Adrenal gland (tissue), 12 donors: Measurements from ENCODE around the gene PHC2. TPM values are rescaled to one million over a fixed set of nuclear protein-coding genes. Genes with fewer than 3 reads are reported as not detected.
"Not testable (repeated sequence)": the region's sequence is repeated elsewhere in the genome, so short reads cannot be mapped to it uniquely, and the experiment has no call there.

Experiments used
- DNase-seq, 7 donors: peaks; one replicate each; pipeline ENCODE4 v3.0.0-alpha.2; 2019 to 2020
- H3K27ac ChIP-seq, 5 donors: fragments of 200-600 bp; sonication (generic) in 4 of 5; 1 replicate in 3 of 5; 2 replicates in 2 of 5; pipeline versions ENCODE4 v1.5.1 to v1.8.0; 2016 to 2020; ENCODE audit warnings: mild to moderate bottlenecking in 1 of 5
- H3K27me3 ChIP-seq: fragments of 200-600 bp; 2 replicates; pipeline ENCODE4 v1.8.0; 2021
- H3K36me3 ChIP-seq, 2 donors: fragments of 200-600 bp; replicated peaks in 1 of 2; 1 replicate in 1 of 2; 2 replicates in 1 of 2; pipeline versions ENCODE4 v1.5.1 to v1.8.0; 2018 to 2022
- H3K4me1 ChIP-seq, 2 donors: fragments of 200-600 bp; replicated peaks in 1 of 2; 1 replicate in 1 of 2; 2 replicates in 1 of 2; pipeline versions ENCODE4 v1.5.1 to v1.8.0; 2018 to 2021
- H3K4me3 ChIP-seq, 4 donors: fragments of 200-600 bp; sonication (generic) in 3 of 4; one replicate each; pipeline ENCODE4 v1.5.1; 2016 to 2018
- H3K9me3 ChIP-seq, 3 donors: fragments of 200-600 bp; sonication (generic) in 1 of 3; replicated peaks in 1 of 3; 1 replicate in 2 of 3; 2 replicates in 1 of 3; pipeline versions ENCODE4 v1.5.1 to v1.8.0; 2016 to 2021
- CTCF ChIP-seq, 6 experiments: fragments of 450-650 bp in 4 of 6; fragments of 200-600 bp in 2 of 6; sonication (generic) in 1 of 6; IDR thresholded peaks; 1 replicate in 5 of 6; 2 replicates in 1 of 6; pipeline versions ENCODE4 v1.5.1 to v1.8.0; 2016 to 2021; ENCODE audit warnings: antibody characterized with exemption in 6 of 6, mild to moderate bottlenecking in 2 of 6, moderate library complexity in 1 of 6
- POLR2A ChIP-seq, 2 donors: fragments of 450-650 bp; IDR thresholded peaks; one replicate each; pipeline ENCODE4 v1.6.1; 2017; ENCODE audit warnings: antibody characterized with exemption in 2 of 2, mild to moderate bottlenecking in 2 of 2, moderate library complexity in 1 of 2
- WGBS, 4 donors: extraction: QIAGEN DNeasy Blood & Tissue Kit in 2 of 4; methylation state at CpG; one replicate each; pipeline versions ENCODE4 v1.1.5 to v1.1.7; 2013 to 2017; 5-methylcytosine and 5-hydroxymethylcytosine counted together
- intact Hi-C, 2 donors: fragments of 100-400 bp; cut with DNase I; formaldehyde crosslinking; loops; one replicate each; pipeline versions ENCODE4 v1.14.1 to v1.15.0; 2022 to 2023
- polyA plus RNA-seq, 3 donors: library from polyadenylated mRNA; stranded (reverse); fragments of 200-250 nt in 2 of 3; fragments of 350-450 nt in 1 of 3; fragmentation: Illumina TruSeq in 1 of 3; extraction: RNeasy Lipid Tissue Mini Kit (QIAGEN cat#74804) in 1 of 3; gene quantifications; one replicate each; pipeline ENCODE4 v1.2.3, GENCODE V29; 2013 to 2014
- total RNA-seq, 9 donors: library from RNA; depleted of rRNA in 4 of 9; stranded (reverse); fragments of >200 nt in 4 of 9; fragments of 120-200 nt in 1 of 9; fragmentation: NEBNext Ultra II Directional in 1 of 9; extraction: Animal tissue kit (Norgen Biotek cat#: 25700) in 1 of 9; gene quantifications; one replicate each; pipeline versions ENCODE4 v1.1.0 to v1.2.4, GENCODE V29; 2013 to 2023
- donor health status: healthy with polysubstance abuse.
- donor health status: Bipolar disorder and iron deficiency.
- donor health status: DM: yes; HTN: yes; CAD: no.
- donor health status: DM: no; HTN: no; CAD: no.
- donor health status: DM: no; HTN: no; CAD: no.
- donor health status: DM: yes; HTN: yes; CAD: no.

The PHC2 gene
- total and polyA plus RNA-seq, 12 donors: 24.9 to 164 (median 112) TPM

GRCh38 chr1:33294071-33295010 lies 136.6 kb downstream of the PHC2 start:
- no peaks in the 10 kb centered on the region for H3K27me3 ChIP-seq
- DNase-seq: peak in 1 of 7 donors; percentile 11
- TF ChIP-seq CTCF (IDR thresholded peaks at IDR 0.05) (no peak), POLR2A (IDR thresholded peaks at IDR 0.05) (no peak)
- no peaks in the 10 kb centered on the region for H3K9me3 ChIP-seq
- intact Hi-C loops: loop anchor here (2.0 to 10.0 kb wide), 4 partner anchors 70 to 173 kb away; no protein-coding TSS in a partner anchor
- H3K27ac ChIP-seq: peak overlapping the region in 1 of 5 donors; percentile 32
- WGBS, 4 donors: 78 to 89% (median 83%) methylated on average over 8 to 13 of the region's 13 CpGs
- peaks cover 0 to 24% of the 10 kb centered on the region in 2 donors for H3K36me3 ChIP-seq
- H3K4me3 ChIP-seq: no peak overlapping the region
- peaks cover 0 to 10% of the 10 kb centered on the region in 2 donors for H3K4me1 ChIP-seq

- peaks cover 0 to 4% of the 10 kb centered on the region in 2 donors for H3K4me1 ChIP-seq
- H3K4me3 ChIP-seq: no peak overlapping the region
- TF ChIP-seq POLR2A (IDR thresholded peaks at IDR 0.05) (no peak), CTCF (IDR thresholded peaks at IDR 0.05) (no peak)
- 69 to 82% (median 72%) methylated on average over 12 to 13 of the region's 13 CpGs for WGBS, 4 donors
- peaks cover 0 to 19% of the 10 kb centered on the region in 2 donors for H3K36me3 ChIP-seq
- DNase-seq: peak in 1 of 7 donors; percentile 18
- H3K9me3 ChIP-seq: no peaks in the 10 kb centered on the region
- H3K27me3 ChIP-seq: no peaks in the 10 kb centered on the region
- H3K27ac ChIP-seq: peak overlapping the region in 1 of 5 donors; percentile 61
- intact Hi-C loops: loop anchor here in 1 of 2 donors (10.0 kb wide), 1 partner anchor 68 kb away; no protein-coding TSS in a partner anchor
These were observed 138.1 kb downstream of the PHC2 start for GRCh38 chr1:33292726-33293340.

- not testable (repeated sequence) for DNase-seq, H3K9me3 ChIP-seq, H3K27me3 ChIP-seq, H3K27ac ChIP-seq, H3K4me3 ChIP-seq
- Histone ChIP-seq H3K36me3 (peaks cover 0 to 18% of the 10 kb centered on the region in 2 donors), H3K4me1 (peaks cover 0 to 19% of the 10 kb centered on the region in 2 donors)
- WGBS, 4 donors: 88 to 100% (median 95%) methylated on average over 1 of the region's 2 CpGs
- intact Hi-C loops: loop anchor here in 1 of 2 donors (10.0 kb wide), 1 partner anchor 66 kb away; no protein-coding TSS in a partner anchor
These were observed 140.3 kb downstream of the PHC2 start for GRCh38 chr1:33290615-33291014.

GRCh38 chr1:33289858-33290154 lies 141.1 kb downstream of the PHC2 start:
- Histone ChIP-seq H3K36me3 (peaks cover 0 to 11% of the 10 kb centered on the region in 2 donors), H3K27me3 (no peaks in the 10 kb centered on the region), H3K27ac (no peak overlapping the region), H3K4me3 (no peak overlapping the region), H3K9me3 (no peaks in the 10 kb centered on the region), H3K4me1 (peaks cover 0 to 19% of the 10 kb centered on the region in 2 donors)
- intact Hi-C loops: loop anchor here in 1 of 2 donors (10.0 kb wide), 1 partner anchor 65 kb away; no protein-coding TSS in a partner anchor
- no peak for DNase-seq
- TF ChIP-seq CTCF (IDR thresholded peaks at IDR 0.05): no peak
- no peak for TF ChIP-seq POLR2A (IDR thresholded peaks at IDR 0.05)
- 89 to 94% (median 93%) methylated on average over 3 of the region's 3 CpGs for WGBS, 4 donors
